Adrenal gland (tissue), 5 donors: ENCODE measurements around the gene HSPA12B.

ENCODE experiments used
- POLR2A ChIP-seq, 2 donors: fragments of 450-650 bp; IDR thresholded peaks; one replicate each; pipeline ENCODE4 v1.6.1; 2017; ENCODE audit warnings: antibody characterized with exemption in 2 of 2, mild to moderate bottlenecking in 2 of 2, moderate library complexity in 1 of 2
- TF ChIP-seq, protein P1 (sequence below), 6 experiments: fragments of 450-650 bp in 4 of 6; fragments of 200-600 bp in 2 of 6; sonication (generic) in 1 of 6; IDR thresholded peaks; 1 replicate in 5 of 6; 2 replicates in 1 of 6; pipeline versions ENCODE4 v1.5.1 to v1.8.0; 2016 to 2021; ENCODE audit warnings: antibody characterized with exemption in 6 of 6, mild to moderate bottlenecking in 2 of 6, moderate library complexity in 1 of 6
- donor health status: DM: no; HTN: no; CAD: no.

DNA sequence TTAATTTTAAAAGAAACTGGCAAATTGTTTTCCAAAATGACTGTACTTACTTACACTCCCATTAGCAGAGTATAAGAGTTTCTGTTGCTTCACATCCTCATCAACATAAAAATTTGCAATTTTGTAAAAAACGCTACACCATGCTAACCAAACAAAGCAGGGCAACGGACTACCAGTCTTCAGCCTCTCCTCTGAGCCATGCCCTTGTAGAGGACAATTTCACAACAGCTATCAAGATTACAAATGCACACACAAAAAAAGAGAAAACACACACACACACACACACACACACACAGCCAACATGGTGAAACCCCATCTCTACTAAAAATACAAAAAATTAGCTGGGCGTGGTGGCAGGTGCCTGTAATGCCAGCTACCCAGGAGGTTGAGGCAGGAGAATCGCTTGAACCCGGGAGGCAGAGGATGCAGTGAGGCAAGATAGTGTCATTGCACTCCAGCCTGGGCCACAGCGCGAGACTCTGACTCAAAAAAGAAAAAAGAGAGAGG, 39.1 kb downstream of the HSPA12B start:
- TF ChIP-seq, protein P1, sequence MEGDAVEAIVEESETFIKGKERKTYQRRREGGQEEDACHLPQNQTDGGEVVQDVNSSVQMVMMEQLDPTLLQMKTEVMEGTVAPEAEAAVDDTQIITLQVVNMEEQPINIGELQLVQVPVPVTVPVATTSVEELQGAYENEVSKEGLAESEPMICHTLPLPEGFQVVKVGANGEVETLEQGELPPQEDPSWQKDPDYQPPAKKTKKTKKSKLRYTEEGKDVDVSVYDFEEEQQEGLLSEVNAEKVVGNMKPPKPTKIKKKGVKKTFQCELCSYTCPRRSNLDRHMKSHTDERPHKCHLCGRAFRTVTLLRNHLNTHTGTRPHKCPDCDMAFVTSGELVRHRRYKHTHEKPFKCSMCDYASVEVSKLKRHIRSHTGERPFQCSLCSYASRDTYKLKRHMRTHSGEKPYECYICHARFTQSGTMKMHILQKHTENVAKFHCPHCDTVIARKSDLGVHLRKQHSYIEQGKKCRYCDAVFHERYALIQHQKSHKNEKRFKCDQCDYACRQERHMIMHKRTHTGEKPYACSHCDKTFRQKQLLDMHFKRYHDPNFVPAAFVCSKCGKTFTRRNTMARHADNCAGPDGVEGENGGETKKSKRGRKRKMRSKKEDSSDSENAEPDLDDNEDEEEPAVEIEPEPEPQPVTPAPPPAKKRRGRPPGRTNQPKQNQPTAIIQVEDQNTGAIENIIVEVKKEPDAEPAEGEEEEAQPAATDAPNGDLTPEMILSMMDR (IDR thresholded peaks at IDR 0.05), result no peak
- TF ChIP-seq POLR2A (IDR thresholded peaks at IDR 0.05), result no peak
